ENCODE measurements around the gene CDYL.

The CDYL gene

DNA sequence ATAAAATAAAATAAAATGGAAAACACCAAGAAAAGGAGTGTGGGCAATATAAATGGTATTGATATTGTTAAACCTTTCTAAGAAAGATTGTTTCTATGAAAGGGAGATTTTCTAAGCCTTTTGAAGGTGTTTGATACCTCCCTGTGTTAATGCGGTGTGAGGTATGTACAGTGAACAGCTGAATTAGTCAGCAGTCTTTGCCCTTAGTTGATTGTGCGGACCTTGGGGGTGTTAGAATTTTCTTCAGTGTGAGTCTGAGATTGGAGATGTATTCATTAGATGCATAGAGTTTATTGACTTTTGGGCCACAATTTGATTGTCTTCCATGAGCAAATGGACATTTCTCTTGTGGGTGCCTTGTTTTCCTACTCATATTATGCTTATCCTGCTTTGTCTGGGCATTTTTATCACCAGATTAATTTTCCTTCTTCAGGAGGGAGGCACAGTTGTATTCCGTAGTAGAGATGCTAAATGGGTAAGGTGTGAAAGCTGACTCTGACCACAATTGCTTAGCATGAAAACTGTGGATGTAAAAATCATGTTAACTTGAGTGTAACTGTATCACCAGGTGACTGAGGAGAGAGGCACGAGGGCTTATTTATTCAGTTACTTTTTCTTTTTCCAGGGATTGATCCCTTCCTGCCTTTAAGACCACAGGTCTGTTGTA, 42.2 kb downstream of the CDYL start:
- Histone ChIP-seq H3K4me3 (ENCODE audit: low read length) (no peak overlapping the region), H3F3A (ENCODE audit: control insufficient read depth, insufficient read depth) (no peaks in the 10 kb centered on the region), H3K4me1 (ENCODE audit: control insufficient read depth, low read length) (peaks cover 10% of the 10 kb centered on the region), H3K9me2 (replicated peaks; ENCODE audit: control insufficient read depth, low read length) (no peaks in the 10 kb centered on the region), H3K79me2 (ENCODE audit: control insufficient read depth, low read length) (peaks cover 87% of the 10 kb centered on the region), H3K36me3 (ENCODE audit: control insufficient read depth, low read length) (no peaks in the 10 kb centered on the region), H3K27ac (ENCODE audit: low read depth, low read length) (no peak overlapping the region), H3K4me2 (ENCODE audit: low read length) (no peak overlapping the region), H3K9me3 (ENCODE audit: control insufficient read depth, insufficient read depth, low read length) (no peaks in the 10 kb centered on the region), H4K20me1 (ENCODE audit: control insufficient read depth, insufficient read depth, low read depth, low read length) (0 out of 2 replicates have a peak, but pooled peaks cover 6% of the 10 kb centered on the region), H3K27me3 (ENCODE audit: control insufficient read depth, low read length) (no peaks in the 10 kb centered on the region)
- no peak for TF ChIP-seq CTCF (IDR thresholded peaks at IDR 0.05; ENCODE audit: low read depth, low read length, poor library complexity, severe bottlenecking)
- TF ChIP-seq EZH2phosphoT487 (IDR thresholded peaks at IDR 0.05; ENCODE audit: borderline replicate concordance, low read length): no peak

- Histone ChIP-seq H3K27ac (ENCODE audit: low read depth, low read length) (no peak overlapping the region), H3K4me3 (ENCODE audit: low read length) (no peak overlapping the region), H3K4me1 (ENCODE audit: control insufficient read depth, low read length) (no peaks in the 10 kb centered on the region), H3K9me3 (ENCODE audit: control insufficient read depth, insufficient read depth, low read length) (no peaks in the 10 kb centered on the region), H3F3A (ENCODE audit: control insufficient read depth, insufficient read depth) (no peaks in the 10 kb centered on the region), H3K9me2 (replicated peaks; ENCODE audit: control insufficient read depth, low read length) (no peaks in the 10 kb centered on the region), H3K4me2 (ENCODE audit: low read length) (no peak overlapping the region), H3K79me2 (ENCODE audit: control insufficient read depth, low read length) (peaks cover 84% of the 10 kb centered on the region), H4K20me1 (ENCODE audit: control insufficient read depth, insufficient read depth, low read depth, low read length) (no peaks in the 10 kb centered on the region), H3K36me3 (ENCODE audit: control insufficient read depth, low read length) (no peaks in the 10 kb centered on the region), H3K27me3 (ENCODE audit: control insufficient read depth, low read length) (no peaks in the 10 kb centered on the region)
- TF ChIP-seq CTCF (IDR thresholded peaks at IDR 0.05; ENCODE audit: low read depth, low read length, poor library complexity, severe bottlenecking) (no peak), EZH2phosphoT487 (IDR thresholded peaks at IDR 0.05; ENCODE audit: borderline replicate concordance, low read length) (no peak)
Measured at GRCh38 chr6:4819706-4820283, 43.6 kb downstream of the CDYL start.

DNA sequence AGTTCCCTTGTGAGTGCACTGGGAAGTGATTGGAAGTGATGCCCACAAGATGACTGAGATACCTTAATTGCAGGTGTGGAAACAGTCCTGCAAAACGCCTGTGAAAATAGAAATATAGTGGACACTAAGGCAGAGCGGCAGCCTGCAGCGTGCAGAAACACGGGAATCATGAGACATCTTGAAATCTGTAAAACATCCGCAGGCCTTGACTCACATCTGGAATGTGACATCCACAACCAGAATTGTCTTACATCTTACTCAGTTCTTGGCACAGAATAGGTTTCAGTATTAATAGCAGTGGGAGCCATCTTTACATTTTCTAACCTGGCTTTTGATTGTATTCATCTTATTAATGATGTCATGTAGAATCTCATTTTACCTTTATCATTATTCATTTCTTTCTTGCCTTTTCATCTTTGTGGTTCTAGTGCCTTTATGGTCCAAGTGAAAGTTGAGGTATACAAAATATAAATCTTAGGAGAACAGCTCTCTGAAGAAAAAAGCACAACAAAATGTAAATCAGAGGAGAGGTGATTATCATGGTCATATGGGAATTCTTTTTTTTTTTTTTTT, 44.6 kb downstream of the CDYL start:
- Histone ChIP-seq H3K27me3 (ENCODE audit: control insufficient read depth, low read length) (no peaks in the 10 kb centered on the region), H3K4me2 (ENCODE audit: low read length) (no peak overlapping the region), H3F3A (ENCODE audit: control insufficient read depth, insufficient read depth) (no peaks in the 10 kb centered on the region), H3K4me3 (ENCODE audit: low read length) (no peak overlapping the region), H3K27ac (ENCODE audit: low read depth, low read length) (no peak overlapping the region), H3K79me2 (ENCODE audit: control insufficient read depth, low read length) (peaks cover 84% of the 10 kb centered on the region), H3K9me2 (replicated peaks; ENCODE audit: control insufficient read depth, low read length) (no peaks in the 10 kb centered on the region), H4K20me1 (ENCODE audit: control insufficient read depth, insufficient read depth, low read depth, low read length) (no peaks in the 10 kb centered on the region), H3K36me3 (ENCODE audit: control insufficient read depth, low read length) (no peaks in the 10 kb centered on the region), H3K9me3 (ENCODE audit: control insufficient read depth, insufficient read depth, low read length) (no peaks in the 10 kb centered on the region), H3K4me1 (ENCODE audit: control insufficient read depth, low read length) (no peaks in the 10 kb centered on the region)
- TF ChIP-seq CTCF (IDR thresholded peaks at IDR 0.05; ENCODE audit: low read depth, low read length, poor library complexity, severe bottlenecking): no peak
- no peak for TF ChIP-seq EZH2phosphoT487 (IDR thresholded peaks at IDR 0.05; ENCODE audit: borderline replicate concordance, low read length)

Data from DOHH2 (cell line).